ENCODE results near the gene TMPRSS11F.

DNA sequence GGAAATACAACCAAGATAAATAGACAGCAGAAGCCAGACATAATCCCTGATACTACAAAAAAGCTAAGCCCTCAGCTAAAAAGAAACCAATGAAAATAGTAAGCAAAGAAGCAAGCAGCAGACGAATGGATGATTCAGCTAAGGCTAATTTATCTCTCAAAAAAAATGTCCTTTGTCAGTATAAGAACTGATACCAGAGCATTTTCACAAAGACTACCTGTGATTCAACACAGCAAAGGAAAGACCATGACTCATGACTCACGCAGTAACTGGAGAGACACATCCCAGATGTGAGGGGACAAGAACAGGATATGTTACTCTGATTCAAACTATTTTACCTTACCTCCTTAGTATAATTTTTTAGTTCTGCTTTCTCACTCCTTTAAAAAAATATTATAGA, 22.7 kb upstream of the TMPRSS11F start:
- TF ChIP-seq, protein P1, sequence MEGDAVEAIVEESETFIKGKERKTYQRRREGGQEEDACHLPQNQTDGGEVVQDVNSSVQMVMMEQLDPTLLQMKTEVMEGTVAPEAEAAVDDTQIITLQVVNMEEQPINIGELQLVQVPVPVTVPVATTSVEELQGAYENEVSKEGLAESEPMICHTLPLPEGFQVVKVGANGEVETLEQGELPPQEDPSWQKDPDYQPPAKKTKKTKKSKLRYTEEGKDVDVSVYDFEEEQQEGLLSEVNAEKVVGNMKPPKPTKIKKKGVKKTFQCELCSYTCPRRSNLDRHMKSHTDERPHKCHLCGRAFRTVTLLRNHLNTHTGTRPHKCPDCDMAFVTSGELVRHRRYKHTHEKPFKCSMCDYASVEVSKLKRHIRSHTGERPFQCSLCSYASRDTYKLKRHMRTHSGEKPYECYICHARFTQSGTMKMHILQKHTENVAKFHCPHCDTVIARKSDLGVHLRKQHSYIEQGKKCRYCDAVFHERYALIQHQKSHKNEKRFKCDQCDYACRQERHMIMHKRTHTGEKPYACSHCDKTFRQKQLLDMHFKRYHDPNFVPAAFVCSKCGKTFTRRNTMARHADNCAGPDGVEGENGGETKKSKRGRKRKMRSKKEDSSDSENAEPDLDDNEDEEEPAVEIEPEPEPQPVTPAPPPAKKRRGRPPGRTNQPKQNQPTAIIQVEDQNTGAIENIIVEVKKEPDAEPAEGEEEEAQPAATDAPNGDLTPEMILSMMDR (conservative IDR thresholded peaks at IDR 0.05) = no peak
- no peak for TF ChIP-seq EZH2 (IDR thresholded peaks at IDR 0.05; ENCODE audit: low read depth)
